ENCODE results near the gene GNB3.

GNB3 gene

DNA sequence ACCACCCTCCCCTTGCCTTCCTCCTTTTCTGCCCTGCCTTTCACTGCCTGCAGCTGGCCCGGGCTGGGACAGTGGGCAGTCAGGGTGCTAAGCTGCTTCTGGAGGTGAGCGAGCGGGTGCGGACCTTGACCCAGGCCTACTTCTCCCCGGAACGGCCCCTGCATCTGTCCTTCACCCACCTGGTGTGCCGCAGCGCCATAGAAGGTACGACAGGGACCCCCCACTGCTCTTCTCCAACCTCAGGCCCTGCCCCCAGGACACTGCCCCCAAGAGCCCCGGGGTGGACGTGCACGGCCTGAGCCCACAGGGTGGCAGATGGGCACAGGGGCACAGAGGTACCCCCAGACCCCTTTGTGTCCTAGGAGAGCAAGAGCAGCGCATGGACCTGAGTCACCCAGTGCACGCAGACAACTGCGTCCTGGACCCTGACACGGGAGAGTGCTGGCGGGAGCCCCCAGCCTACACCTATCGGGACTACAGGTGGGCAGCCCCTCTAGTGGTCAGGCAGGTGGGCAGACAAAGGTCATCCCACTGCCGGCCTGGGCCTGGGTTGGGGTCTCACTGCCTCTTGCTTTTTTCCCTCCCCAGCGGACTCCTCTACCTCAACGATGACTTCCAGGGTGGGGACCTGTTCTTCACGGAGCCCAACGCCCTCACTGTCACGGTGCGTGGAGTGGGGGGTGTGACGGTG lies 3.2 kb upstream of the GNB3 start:
- no peak for DNase-seq (ENCODE audit: low spot score)

DNA sequence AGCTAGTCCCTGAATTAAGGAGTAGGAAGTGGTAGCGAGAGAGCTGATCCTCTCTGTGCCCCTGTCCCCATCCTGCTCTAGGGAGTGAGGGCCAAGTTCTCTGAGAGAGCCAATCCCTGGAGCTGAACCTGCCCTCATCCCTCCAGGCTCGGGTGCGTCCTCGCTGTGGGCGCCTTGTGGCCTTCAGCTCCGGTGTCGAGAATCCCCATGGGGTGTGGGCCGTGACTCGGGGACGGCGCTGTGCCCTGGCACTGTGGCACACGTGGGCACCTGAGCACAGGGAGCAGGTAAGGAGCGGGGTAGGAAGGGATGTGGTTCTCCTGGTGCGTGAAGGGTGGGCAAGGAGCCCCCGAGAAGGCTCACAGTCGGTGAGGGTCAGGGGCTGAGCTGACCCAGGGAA lies 1.9 kb upstream of the GNB3 start:
- no peak for DNase-seq (ENCODE audit: low spot score)

DNA sequence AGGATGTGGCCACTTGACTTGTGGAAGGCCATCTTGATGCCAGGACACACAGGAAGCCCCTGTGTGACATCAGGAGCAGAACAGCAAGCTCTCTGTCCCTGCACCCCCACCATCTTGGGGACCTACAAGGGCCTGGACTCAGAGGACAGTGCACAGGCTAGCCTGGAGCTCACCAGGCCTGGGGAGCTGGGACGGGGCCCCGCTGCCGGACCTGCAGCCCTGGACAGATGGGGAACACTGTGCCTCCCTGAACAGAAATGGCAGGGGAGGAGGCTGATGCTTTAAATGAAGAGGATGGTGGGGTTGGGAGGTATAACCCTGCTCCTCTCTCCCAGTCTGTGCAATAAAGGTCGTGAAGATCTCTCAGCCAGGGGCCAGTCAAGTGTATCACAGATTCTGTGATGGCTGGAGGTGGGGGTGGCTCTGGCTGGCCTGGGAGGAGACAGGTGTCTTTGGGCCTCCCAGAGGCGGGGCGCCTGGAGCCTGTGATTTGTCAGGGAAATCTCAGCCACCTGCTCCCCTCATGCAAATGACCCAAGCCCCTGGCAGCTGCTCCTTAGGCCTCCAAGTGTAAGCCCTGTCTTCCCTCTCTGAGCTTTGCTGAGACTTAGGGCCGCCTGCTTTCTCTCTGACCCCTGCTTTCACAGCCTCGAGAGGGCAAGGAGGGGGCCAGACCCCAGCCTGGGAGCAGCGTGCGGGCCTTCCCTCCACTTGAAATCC lies 1.1 kb upstream of the GNB3 start:
- DNase-seq (ENCODE audit: low spot score), result no peak

DNA sequence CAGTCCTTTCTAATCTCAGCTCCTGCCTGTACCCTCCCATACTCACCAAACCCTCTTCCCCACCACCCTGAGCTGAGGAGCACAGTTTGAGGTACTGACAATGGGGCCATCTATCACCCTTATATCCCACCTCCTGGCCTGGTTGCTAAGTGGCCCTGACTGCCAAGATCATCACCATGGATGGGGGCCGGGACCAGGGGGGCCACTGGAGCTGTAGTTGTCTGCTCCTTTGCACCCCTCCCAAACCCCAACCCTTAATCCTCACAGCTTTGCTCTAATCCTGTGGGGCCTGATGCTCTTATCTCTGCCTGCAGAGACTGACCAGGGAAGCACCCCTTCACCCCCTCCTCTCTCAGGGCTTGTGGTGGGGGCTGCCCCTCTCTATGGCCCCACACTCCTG lies 395 bp upstream of the GNB3 start:
- no peak for DNase-seq (ENCODE audit: low spot score)

DNA sequence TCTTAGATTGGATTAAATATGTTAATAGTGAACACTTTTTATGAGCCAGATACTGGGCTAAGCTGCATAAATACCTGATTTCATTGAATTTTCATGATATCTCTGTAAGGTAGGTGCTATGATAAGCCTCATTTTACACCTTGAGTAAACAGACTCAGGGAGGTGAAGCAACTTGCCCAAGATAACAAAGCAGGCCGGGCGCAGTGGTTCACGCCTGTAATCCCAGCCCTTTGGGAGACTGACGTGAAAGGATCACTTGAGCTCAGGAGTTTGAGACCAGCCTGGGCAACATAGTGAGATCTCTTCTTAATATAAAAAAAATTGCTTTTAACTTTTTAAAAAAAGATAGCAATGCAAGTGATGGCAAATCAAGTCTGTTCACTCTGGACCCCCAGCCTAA lies 1.4 kb downstream of the GNB3 start:
- no peak for DNase-seq (ENCODE audit: low spot score)

DNA sequence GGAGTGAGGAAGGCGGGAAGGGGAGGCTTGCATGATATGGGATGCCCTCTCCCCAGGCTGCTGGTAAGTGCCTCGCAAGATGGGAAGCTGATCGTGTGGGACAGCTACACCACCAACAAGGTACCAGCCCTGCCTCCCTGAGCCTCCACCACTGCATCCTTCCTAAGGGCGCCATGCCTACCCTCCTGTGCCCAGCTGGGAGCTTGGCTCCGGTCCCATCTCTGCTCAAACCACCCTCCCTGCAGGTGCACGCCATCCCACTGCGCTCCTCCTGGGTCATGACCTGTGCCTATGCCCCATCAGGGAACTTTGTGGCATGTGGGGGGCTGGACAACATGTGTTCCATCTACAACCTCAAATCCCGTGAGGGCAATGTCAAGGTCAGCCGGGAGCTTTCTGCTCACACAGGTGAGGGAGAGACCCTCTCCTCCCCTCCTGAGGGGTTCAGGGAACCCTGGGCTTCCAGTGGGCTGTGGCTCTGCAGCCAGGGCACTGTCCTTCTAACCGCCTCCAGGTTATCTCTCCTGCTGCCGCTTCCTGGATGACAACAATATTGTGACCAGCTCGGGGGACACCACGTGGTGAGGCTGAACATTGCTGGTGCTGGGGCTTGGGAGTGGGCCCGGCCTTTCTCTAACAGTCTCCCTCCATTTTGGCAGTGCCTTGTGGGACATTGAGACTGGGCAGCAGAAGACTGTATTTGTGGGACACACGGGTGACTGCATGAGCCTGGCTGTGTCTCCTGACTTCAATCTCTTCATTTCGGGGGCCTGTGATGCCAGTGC lies 2.6 kb downstream of the GNB3 start:
- no peak for DNase-seq (ENCODE audit: low spot score)

DNA sequence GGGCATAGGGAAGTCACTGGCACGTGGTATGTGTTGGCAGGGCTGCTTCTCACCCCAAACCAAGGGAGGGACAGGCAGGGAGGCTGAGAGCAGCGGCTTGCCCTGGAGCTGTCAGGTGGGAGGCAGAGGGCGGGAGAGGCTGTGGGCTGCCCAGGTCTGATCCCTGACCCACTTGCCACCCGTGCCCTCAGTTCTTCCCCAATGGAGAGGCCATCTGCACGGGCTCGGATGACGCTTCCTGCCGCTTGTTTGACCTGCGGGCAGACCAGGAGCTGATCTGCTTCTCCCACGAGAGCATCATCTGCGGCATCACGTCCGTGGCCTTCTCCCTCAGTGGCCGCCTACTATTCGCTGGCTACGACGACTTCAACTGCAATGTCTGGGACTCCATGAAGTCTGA lies 4.7 kb downstream of the GNB3 start:
- DNase-seq (ENCODE audit: low spot score), result no peak

DNA sequence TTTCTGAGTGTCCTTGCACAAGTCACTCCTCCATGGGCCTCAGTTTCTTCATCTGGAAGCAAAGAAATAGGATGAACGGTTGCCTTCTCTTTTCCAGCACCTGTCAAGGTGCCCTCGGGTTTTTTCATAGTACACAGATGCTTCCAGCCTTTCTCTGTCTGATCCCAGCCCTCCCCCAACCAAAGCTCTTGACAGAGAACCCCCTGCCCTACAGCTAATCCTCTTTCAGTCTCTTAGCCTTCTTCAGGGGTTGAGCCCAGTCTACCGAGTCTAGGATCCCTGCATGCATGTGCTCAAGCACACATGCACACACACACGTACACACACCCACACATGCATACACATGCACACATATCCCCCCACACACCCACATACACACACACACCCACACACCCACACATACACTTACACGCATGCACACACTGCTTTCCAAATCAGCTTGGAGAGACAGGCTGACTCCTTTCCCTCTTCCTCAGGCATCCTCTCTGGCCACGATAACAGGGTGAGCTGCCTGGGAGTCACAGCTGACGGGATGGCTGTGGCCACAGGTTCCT lies 5.7 kb downstream of the GNB3 start:
- no peak for DNase-seq (ENCODE audit: low spot score)

DNA sequence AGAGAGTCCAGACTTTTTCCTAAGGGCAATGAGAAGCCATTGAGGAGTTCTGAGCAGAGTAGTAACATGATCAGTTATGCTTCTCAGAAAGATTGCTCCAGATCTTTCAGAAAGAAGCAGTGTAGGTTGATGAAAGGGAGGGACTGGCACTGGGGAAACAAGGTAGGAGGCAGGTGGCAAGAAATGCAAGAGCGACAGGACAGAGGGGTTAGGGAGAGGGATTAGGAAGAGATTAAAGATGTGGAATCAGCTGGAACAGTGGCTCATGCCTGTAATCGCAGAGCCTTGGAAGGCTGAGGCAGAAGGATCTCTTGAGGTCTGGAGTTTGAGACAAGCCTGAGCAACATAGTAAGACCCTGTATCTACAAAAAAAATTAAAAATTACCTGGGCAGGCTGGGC lies 7.0 kb downstream of the GNB3 start:
- DNase-seq (ENCODE audit: low spot score), result no peak

DNA sequence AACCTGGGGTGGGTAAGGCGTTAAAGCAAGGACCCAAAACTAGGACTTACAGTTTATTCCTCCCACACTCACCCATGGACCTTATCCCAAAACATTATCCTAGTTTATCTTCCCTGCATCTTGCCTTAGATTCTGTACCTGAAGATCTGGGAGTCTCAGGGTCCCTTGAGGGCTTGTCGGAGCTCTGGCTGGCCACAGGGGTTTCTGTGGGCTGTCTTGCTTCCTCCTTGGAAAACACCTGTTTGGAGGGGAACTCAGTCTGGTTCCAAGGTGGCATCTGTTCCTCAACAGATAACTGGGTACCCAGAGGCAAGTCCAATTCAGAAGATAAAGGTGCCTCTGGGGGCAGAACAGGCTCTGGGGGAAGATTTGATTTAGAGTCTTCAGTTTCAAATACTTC lies 8.7 kb downstream of the GNB3 start:
- no peak for DNase-seq (ENCODE audit: low spot score)

DNA sequence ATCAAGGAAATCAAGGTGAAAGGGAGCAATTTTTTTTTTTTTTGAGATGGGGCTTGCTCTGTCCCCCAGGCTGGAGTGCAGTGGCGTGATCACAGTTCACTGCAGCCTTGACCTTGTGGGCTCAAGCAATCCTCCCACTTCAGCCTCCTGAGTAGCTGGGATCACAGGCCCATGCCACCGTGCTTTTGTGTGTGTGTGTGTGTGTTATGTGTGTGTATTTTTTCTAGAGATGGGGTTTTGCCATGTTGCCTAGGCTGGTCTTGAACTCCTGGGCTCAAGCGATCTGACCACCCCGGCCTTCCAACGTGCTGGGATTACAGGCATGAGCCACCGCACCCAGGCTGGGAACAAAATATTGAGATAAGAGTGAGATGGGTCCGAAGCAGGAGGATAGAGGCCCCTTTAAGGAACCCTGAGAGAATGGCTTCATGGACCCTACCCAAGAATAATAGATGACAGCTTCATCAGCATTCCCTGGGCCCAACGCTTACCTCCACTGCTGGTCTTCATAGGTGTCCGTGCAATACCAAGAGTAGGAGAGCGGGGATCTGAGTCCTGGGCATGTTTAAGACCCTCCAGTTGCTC lies 9.3 kb downstream of the GNB3 start:
- no peak for DNase-seq (ENCODE audit: low spot score)

DNA sequence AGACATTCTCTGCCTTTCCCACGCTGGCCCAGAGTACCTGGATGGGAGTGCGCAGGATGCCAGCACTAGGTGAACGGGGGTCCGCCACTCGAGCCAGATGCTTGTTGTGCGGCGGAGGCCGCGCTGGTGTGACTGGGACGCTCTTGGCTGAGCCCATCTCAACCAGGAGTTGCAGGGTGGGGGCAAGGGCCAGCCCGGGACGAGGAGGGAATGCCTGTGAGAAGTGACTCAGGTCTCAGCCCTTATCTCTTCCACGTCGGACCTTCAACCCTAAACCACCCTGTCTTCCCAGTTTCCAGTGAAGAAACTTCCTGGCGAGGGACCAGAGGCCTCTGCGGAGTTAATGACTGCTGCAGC lies 10.0 kb downstream of the GNB3 start:
- DNase-seq (ENCODE audit: low spot score), result no peak

DNA sequence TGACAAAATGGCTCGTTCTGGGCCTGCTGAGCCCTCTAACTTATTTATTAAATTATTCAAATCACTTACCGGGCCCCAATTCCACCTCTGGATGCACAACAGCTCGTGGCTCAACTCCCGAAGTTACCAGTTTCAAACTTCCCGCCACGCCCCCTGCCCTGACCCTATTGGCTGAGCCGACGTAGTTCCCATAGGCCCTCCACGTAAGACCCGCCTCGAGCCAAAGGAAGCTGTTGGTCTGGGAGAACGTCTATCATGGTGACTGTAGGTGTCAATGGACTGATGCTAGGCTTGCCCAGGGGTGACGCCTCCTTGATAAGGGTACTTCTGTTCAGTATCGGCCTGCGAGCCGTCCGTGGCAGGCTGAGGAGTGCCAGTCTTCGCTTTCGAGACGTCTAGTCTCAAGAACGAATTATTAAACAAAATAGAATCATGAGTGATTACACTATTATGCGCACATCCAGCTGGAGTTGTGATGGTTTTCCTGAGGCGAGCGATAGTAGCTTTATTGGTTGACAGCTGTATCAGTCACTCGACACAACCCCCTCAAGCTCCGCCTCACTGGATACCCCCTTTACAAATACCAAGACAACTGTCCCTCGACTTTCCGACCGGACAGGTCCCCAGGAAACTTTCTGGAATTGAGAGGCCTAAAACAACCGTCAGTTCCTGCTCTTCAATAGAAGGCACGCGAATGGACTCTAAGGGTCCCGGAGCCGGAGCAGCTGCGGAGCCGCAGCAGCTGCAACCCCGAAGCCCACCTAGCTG lies 10.6 kb downstream of the GNB3 start, which contains the start of gene CDCA3:
TSS of gene CDCA3 (minus strand) at position 134 of the 768 bp plus-strand sequence. CDS start 334 bp downstream, outside the sequence.
- peak; percentile 100 for DNase-seq (ENCODE audit: low spot score)

DNA sequence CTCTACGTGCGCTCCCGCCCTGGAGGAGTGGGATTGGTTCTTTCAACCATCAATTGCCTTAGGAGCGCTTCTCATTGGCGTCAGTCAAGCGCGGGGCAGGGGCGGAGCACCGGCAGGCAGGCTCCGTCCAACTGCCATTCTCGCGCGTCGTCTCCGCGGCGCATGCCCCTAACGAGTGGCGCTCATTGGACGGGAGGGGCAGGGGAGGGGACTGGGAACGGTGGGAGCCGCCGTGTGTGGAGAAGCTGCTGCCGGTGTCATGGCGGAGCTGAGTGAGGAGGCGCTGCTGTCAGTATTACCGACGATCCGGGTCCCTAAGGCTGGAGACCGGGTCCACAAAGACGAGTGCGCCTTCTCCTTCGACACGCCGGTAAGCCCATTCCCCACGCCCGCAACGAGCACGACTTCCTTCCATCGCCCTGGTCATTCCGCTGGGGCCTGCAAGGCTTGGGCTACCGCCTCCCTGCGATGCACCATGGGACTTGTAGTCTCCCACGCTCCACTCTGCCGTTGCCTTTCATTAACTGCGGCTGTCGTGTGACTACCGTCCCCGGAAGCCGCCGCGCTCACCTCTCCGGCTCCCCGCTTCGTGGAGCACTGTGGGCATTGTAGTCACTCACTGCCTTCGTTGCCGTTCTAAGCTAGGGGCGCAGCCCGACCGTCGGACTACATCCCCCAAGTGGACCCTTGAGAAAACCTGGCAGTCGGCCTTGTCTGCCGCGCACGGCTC lies 11.4 kb downstream of the GNB3 start, which contains the start of gene USP5:
TSS of gene USP5 (plus strand) at position 230 of the 730 bp plus-strand sequence. CDS start at position 260, 30 bp downstream.
- peak; percentile 99 for DNase-seq (ENCODE audit: low spot score)

DNA sequence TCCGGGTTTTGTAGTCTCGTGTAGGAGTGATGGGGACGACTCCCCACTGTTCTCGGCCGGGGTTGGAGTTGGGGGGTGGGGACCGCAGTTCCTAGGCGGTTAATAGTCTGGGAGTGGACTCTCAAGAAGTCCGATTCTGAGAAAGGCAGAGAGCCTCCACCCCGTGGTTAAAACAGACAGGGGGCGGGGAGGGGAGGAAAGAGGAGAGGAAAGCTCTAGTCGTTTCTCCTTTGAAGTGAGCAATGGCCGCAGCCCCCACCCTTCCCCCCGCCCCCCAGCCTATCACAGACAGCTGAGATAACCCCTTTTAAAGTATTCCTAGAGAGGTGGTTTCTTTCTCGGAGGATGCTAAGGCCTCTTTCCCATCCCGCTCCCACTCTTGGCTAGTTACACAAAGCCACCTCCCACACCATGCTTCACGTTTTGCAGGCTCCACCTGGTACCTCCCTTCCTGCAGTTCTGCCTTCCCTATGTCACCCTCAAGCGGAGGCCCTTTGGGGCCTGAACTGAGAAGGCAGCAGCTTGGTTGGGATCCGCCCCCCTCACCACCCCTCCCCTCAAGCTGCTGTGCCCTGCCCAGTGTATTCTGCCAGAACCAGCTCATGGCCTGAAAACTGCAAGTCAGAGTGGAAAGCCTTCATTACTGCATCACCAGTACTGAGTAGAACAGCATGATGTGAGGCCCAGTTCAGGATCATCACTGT lies 12.1 kb downstream of the GNB3 start:
- no peak for DNase-seq (ENCODE audit: low spot score)

DNA sequence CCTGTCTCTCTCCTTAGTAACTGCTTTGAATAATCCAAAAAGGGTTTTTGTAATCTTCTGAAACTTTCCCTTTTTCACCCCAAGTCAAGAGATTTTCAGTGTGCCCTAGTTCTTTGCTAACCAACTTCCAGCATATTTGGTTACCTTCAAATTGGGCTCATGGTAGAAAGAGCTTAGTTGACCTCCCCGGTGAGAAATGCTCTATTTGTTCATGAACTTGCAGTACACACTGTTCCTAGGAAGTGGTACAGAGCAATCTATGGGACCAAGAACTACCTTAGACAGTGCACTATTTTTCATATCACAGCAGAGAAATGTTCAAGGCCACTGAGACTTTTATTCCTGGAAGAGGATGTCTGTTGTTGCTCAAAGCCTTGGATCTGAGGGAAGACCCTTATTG lies 12.9 kb downstream of the GNB3 start:
- DNase-seq (ENCODE audit: low spot score), result no peak

DNA sequence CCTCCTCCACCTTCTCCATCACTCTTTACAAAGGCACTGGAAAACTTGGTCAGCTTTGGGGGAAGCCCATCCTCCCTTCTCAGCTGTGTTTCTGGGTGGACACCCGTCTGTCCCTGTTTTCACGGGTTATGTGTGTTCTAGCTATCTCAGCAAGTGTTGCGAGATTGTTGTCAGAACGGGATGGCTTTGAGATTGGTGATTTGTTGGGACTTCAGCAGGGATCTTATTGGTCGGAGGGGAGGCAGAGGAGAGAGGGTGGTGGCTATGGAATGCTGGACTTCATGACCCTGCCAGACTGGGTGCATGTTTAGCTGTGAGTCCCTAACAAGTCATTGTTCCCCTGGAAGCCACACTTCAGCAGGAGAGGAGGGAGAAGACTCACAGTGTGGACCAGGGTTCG lies 13.3 kb downstream of the GNB3 start:
- DNase-seq (ENCODE audit: low spot score), result no peak

DNA sequence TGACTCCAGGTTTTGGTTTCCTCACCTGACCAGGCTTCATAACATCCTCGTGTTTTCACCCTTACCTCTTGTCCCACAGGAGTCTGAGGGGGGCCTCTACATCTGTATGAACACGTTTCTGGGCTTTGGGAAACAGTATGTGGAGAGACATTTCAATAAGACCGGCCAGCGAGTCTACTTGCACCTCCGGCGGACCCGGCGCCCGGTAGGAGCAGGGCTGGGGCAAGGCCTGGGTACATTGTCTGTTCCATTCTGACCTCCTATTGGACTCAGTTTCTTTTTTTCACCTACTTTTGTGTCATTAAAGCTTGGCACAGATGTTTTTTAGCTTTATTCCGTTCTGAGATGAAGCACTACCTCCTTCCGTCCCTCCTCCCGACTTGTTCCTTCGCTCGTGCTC lies 14.6 kb downstream of the GNB3 start:
- no peak for DNase-seq (ENCODE audit: low spot score)

DNA sequence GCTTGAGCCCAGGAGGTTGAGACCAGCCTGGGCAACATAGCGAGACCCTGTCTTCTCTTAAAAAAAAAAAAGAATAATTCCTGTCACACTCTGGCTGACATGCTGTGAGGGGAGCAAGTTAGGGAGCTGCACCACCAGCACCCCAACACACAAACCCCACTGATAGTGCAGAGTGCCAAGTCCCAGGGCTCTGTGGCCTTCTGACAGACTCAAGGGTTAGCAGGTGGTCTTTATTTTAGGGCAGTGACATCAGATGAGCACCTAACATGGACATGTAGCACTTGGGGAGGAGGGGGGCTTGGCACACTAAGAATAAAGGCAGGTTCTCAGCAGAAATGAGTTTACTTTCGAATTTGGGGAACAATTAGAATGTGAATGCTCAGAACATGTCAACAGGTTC lies 18.1 kb downstream of the GNB3 start:
- no peak for DNase-seq (ENCODE audit: low spot score)

DNA sequence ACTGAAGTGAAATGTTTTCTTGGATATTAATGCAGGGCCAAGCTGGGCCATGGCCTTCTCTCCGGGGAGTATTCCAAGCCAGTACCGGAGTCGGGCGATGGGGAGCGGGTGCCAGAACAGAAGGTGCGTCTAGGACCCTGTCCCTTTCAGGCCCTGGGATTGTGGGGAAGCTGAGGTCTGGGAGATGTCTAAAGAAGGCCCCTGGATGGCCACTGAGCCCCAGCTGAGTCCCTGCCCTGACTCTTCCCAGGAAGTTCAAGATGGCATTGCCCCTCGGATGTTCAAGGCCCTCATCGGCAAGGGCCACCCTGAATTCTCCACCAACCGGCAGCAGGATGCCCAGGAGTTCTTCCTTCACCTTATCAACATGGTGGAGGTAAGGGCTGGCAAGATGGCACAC lies 19.4 kb downstream of the GNB3 start:
- no peak for DNase-seq (ENCODE audit: low spot score)

Measured in COLO829 (cell line).